Measurements from ENCODE around the gene EGFR. TPM values are rescaled to one million over a fixed set of nuclear protein-coding genes. Genes with fewer than 3 reads are reported as not detected.
A peak's percentile ranks its signal among the peaks of the same experiment; 100 is the strongest.

Gene EGFR
- total and polyA plus RNA-seq, 2 donors (not counting 1 experiment from before 2014, with no cell fraction given) = 55.3 to 62.8 TPM

- Histone ChIP-seq H3K36me3 (ENCODE audit: control insufficient read depth, insufficient read depth, low read length) (peaks cover 7% of the 10 kb centered on the region), H3K4me3 (replicated peaks in 1 of 4; ENCODE audit: control extremely low read depth in 1 of 4, insufficient read depth in 1 of 4, low read depth in 3 of 4, low read length in 4 of 4) (no peak overlapping the region), H3K4me1 (ENCODE audit: control insufficient read depth, extremely low read depth, insufficient read depth, low read length) (peaks cover 36% of the 10 kb centered on the region), H4K20me1 (ENCODE audit: control insufficient read depth, extremely low read depth, insufficient read depth, low read length) (no peaks in the 10 kb centered on the region), H3K79me2 (ENCODE audit: control insufficient read depth, insufficient read depth, low read length) (peaks cover 74% of the 10 kb centered on the region), H2AFZ (ENCODE audit: low read length) (no peak overlapping the region), H3K27ac (ENCODE audit: insufficient read depth, low read length) (peak overlapping the region; percentile 88), H3K4me2 (ENCODE audit: extremely low read depth, insufficient read depth, low read length) (no peak overlapping the region), H3K9ac (ENCODE audit: insufficient read depth, low read length) (no peak overlapping the region), H3K9me3 (ENCODE audit: control insufficient read depth, insufficient read depth, low read depth, low read length) (no peaks in the 10 kb centered on the region), H3K27me3 (ENCODE audit: control insufficient read depth, insufficient read depth, low read length) (no peaks in the 10 kb centered on the region)
- no peak for DNase-seq (ENCODE audit: low read depth in 2 of 2)
- TF ChIP-seq CTCF (conservative IDR thresholded peaks at IDR 0.05 in 1 of 2, IDR thresholded peaks at IDR 0.05 in 1 of 2; ENCODE audit: low read depth in 1 of 2, low read length in 2 of 2) = no peak
- TF ChIP-seq EZH2 (IDR thresholded peaks at IDR 0.05; ENCODE audit: low read length, missing control alignments) = no peak
These were observed 53.4 kb downstream of the EGFR start for GRCh38 chr7:55072251-55072650.

- Histone ChIP-seq H3K4me2 (ENCODE audit: extremely low read depth, insufficient read depth, low read length) (peak overlapping the region; percentile 55), H3K27me3 (ENCODE audit: control insufficient read depth, insufficient read depth, low read length) (no peaks in the 10 kb centered on the region), H4K20me1 (ENCODE audit: control insufficient read depth, extremely low read depth, insufficient read depth, low read length) (no peaks in the 10 kb centered on the region), H3K27ac (ENCODE audit: insufficient read depth, low read length) (peak overlapping the region; percentile 88), H3K36me3 (ENCODE audit: control insufficient read depth, insufficient read depth, low read length) (peaks cover 5% of the 10 kb centered on the region), H3K79me2 (ENCODE audit: control insufficient read depth, insufficient read depth, low read length) (peaks cover 75% of the 10 kb centered on the region), H3K9me3 (ENCODE audit: control insufficient read depth, insufficient read depth, low read depth, low read length) (no peaks in the 10 kb centered on the region), H3K4me3 (replicated peaks in 1 of 4; ENCODE audit: control extremely low read depth in 1 of 4, insufficient read depth in 1 of 4, low read depth in 3 of 4, low read length in 4 of 4) (no peak overlapping the region), H3K4me1 (ENCODE audit: control insufficient read depth, extremely low read depth, insufficient read depth, low read length) (peaks cover 33% of the 10 kb centered on the region), H2AFZ (ENCODE audit: low read length) (no peak overlapping the region), H3K9ac (ENCODE audit: insufficient read depth, low read length) (no peak overlapping the region)
- DNase-seq (ENCODE audit: low read depth in 2 of 2) = peak; percentile 42 to 83
- TF ChIP-seq CTCF (conservative IDR thresholded peaks at IDR 0.05 in 1 of 2, IDR thresholded peaks at IDR 0.05 in 1 of 2; ENCODE audit: low read depth in 1 of 2, low read length in 2 of 2) = no peak
- TF ChIP-seq EZH2 (IDR thresholded peaks at IDR 0.05; ENCODE audit: low read length, missing control alignments) = no peak
These were observed 54.3 kb downstream of the EGFR start for GRCh38 chr7:55073051-55073511.

- H3K9ac ChIP-seq (ENCODE audit: insufficient read depth, low read length) = peak overlapping the region; percentile 25
- peak overlapping the region; percentile 9 to 58 (median 30) for H3K4me3 ChIP-seq (replicated peaks in 1 of 4; ENCODE audit: control extremely low read depth in 1 of 4, insufficient read depth in 1 of 4, low read depth in 3 of 4, low read length in 4 of 4)
- H3K4me2 ChIP-seq (ENCODE audit: extremely low read depth, insufficient read depth, low read length) = peak overlapping the region; percentile 55
- no peaks in the 10 kb centered on the region for H4K20me1 ChIP-seq (ENCODE audit: control insufficient read depth, extremely low read depth, insufficient read depth, low read length)
- DNase-seq (ENCODE audit: low read depth in 2 of 2) = peak; percentile 85 to 91
- peaks cover 28% of the 10 kb centered on the region for H3K4me1 ChIP-seq (ENCODE audit: control insufficient read depth, extremely low read depth, insufficient read depth, low read length)
- TF ChIP-seq EZH2 (IDR thresholded peaks at IDR 0.05; ENCODE audit: low read length, missing control alignments) = no peak
- TF ChIP-seq CTCF (conservative IDR thresholded peaks at IDR 0.05 in 1 of 2, IDR thresholded peaks at IDR 0.05 in 1 of 2; ENCODE audit: low read depth in 1 of 2, low read length in 2 of 2) = no peak
- peaks cover 77% of the 10 kb centered on the region for H3K79me2 ChIP-seq (ENCODE audit: control insufficient read depth, insufficient read depth, low read length)
- no peaks in the 10 kb centered on the region for H3K9me3 ChIP-seq (ENCODE audit: control insufficient read depth, insufficient read depth, low read depth, low read length)
- peaks cover 2% of the 10 kb centered on the region for H3K36me3 ChIP-seq (ENCODE audit: control insufficient read depth, insufficient read depth, low read length)
- H3K27ac ChIP-seq (ENCODE audit: insufficient read depth, low read length) = peak overlapping the region; percentile 88
- no peaks in the 10 kb centered on the region for H3K27me3 ChIP-seq (ENCODE audit: control insufficient read depth, insufficient read depth, low read length)
- H2AFZ ChIP-seq (ENCODE audit: low read length) = no peak overlapping the region
These were observed 55.2 kb downstream of the EGFR start for GRCh38 chr7:55073976-55074528.

Data from fibroblast of lung (primary cell).